GM18520 (cell line): ENCODE data around the gene SKIC2.
"Not testable (repeated sequence)": the region's sequence is repeated elsewhere in the genome, so short reads cannot be mapped to it uniquely, and the experiment has no call there.

ENCODE experiments used
- ATAC-seq: cut with Tn5 transposase; IDR thresholded peaks from one replicate; pipeline ENCODE4 v1.9.1; 2021; ENCODE audit not compliant: unreplicated experiment

SKIC2 gene

DNA sequence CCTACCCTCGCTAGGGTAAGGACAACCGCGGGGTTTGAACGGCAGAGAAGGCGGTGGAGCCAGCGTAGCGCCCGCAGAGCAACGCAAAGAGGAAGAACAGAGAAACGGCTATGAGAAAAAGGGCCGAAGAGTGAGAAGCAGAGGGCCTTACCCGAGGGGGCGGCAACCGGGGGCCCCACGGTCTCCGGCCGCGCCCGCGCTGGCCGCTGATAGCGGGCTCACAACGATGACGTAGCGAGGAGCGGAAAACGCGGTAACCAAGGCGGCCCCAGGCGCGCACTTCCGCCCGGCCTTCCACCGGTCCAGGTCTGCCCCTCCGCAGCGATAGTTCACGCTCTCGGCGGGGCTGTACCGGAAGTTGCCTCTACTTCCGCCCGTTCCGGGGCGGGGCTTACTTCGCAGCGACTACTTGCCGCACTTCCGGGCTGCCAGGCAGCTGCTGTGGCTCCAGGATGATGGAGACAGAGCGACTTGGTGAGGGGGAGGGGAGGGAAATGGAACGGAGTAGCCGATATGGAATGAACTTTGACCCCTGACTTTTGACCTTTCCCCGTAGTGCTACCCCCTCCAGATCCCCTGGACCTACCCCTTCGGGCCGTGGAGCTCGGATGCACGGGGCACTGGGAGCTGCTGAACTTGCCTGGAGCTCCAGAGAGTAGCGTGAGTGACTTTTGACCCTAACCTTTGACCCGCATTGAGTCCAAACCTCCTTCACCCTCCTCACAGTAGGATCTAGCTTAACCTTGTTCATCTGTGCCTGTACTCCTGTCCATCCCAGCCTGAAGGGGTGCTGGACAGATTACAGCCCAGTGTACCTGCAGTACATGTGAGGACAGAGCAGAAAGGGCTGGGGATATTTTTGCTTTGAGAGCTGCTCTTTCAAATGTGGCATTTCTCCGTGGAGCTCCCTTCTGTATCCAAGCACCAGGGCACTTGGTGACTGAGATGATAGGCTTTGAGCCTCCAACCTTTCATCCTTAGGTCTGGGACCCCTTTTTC is at the start of gene SKIC2, which contains the start of gene NELFE:
SKIC2 (plus strand) TSS at position 435 of the 999 bp plus-strand sequence; CDS start at position 453, 18 bp downstream.
NELFE (minus strand) TSS at position 231 of the 999 bp plus-strand sequence. CDS start 525 bp downstream, outside the sequence.
- ATAC-seq: peak; percentile 97

DNA sequence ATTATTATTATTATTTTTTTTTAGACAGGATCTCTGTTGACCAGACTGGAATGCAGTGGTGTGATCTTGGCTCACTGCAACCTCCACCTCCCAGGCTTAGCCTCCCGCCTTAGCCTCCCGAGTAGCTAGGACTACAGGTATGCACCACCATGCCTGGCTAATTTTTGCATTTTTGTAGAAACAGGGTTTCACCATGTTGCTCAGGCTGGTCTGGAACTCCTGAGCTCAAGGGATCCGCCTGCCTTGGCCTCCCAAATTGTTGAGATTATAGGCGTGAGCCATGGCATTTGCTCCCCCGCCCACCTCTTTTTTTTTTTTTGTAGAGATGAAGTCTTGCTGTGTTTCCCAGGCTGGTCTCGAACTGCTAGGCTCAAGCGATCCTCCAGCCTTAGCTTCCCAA is 49.7 kb upstream of the SKIC2 start:
- not testable (repeated sequence) for ATAC-seq

DNA sequence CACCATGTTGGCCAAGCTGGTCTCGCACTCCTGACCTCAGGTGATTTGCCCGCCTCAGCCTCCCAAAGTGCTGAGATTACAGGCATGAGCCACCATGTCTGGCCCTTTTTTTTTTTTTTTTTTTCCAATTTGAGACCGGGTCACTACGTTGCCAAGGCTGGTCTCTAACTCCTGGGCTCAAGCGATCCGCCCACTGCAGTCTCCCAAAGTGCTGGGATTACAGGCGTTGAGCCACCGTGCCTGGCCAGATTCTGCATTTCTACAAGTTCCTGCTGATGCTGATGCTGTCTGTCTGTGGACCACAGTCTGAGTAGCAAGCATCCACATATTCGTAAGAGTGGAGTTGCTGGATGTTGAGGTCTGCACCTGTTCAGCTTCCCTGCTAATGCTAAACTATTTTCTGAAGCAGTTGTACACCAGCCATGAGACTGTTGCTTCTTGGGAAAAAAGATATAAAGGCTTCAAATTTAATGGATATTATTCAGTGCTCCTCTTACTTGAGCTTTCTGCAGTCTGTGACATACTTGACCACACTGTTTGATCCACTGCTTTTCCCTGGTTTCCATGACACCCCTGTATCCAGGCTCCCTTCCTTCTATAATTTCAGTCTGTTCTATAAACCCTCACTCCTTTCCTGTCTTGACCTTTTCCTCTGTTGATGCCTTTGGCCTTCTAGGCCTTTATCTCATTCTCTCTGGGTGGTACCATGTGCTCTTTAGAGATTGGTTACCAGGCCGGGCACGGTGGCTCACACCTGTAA is 47.0 kb upstream of the SKIC2 start:
- ATAC-seq: no peak

- ATAC-seq: no peak
Observed at GRCh38 chr6:31915351-31915750, 43.6 kb upstream of the SKIC2 start.

DNA sequence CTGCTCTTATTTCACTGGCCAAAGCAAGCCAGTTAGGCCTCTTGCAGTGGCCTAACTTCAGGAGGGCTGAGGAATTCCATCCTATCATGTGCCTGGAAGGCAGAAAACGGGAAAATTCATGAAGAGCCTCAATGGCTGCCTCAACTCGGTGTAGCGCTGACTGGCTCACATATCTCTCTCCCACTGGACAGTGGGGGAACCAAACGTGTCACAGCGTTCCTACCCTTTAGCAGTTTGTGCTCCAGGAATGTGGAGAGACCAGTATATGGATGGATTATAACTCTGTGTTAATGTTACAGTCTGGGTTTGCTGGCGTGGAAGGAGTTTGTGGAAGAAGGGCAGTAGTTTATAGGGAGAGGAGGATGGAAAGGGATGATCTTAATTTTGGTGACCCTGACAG is 43.2 kb upstream of the SKIC2 start:
- ATAC-seq: no peak

DNA sequence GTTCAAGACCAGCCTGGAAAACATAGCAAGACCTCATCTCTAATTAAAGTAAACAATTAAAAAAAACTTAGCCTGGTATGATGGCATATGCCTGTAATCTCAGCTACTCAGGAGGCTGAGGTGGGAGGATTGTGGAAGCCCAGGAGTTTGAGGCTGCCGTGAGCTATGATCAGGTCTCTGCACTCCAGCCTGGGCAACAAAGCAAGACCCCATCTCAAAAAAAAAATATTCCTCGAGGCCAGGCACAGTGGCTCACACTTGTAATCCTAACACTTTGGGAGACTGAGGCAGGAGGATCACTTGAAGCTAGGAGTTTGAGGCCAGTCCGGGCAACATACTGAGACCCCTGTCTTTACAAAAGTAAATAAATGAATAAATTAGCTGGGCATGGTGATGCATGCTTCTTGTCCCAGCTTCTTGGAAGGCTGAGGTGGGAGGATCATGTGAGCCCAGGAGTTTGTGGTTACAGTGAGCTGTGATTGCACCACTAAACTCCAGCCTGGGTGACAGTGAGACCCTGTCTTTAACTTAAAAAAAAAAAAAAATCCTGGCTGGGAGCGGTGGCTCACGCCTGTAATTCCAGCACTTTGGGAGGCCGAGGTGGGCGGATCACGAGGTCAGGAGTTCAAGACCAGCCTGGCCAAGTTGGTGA is 40.8 kb upstream of the SKIC2 start:
- ATAC-seq: no peak

DNA sequence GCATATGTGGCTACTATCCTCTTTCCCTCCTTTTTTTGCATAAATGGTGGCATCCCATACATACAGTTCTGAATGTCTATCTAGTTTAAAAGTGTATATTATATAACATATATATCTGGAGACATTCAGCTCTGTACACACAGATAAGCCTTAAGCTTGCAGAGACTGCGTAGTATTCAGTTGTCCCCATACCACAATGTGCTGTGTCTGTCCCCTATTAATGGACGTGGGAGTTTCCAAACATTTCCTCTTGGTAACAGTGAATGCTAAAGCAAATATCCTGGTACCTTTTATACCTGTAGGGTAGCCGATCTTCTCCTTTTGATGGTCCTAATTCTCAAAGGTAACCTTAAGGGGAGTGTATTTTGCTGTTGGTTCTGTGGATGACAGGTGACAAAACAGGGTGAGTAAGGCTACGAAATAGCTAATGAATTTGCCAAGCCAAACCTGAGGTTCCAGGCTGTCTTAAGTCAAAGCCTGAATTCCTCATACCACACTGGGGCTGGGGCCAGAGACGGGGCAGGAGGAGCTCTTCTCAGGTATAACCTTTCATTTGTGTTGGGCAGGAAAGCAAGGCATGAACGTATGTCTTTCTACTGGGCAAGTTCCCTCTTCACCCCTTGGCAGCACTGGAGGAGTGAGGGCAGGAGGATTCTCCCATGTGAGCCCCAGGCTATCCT is 39.2 kb upstream of the SKIC2 start:
- ATAC-seq: no peak

DNA sequence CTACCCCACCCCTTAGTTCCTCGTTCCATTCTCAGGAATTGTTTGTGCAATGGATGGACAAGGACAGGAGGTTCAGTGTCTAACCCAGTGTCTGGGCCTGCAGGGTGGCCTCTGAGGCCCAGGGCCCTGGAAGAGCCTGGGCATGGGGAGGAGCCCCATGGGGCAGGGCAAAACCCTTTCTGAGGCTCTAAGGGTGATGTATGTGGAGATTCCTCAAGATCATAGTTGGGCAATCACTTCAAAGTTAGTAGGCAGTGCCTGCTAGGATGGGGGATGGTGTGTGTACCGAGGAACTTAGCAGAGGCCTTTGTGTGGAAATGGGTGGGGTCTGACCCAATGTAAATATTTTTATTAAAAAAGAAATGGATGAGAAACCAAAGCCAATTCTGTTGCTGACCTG is 38.2 kb upstream of the SKIC2 start:
- no peak for ATAC-seq

- no peak for ATAC-seq
Observed at GRCh38 chr6:31922942-31923341, 36.0 kb upstream of the SKIC2 start.

DNA sequence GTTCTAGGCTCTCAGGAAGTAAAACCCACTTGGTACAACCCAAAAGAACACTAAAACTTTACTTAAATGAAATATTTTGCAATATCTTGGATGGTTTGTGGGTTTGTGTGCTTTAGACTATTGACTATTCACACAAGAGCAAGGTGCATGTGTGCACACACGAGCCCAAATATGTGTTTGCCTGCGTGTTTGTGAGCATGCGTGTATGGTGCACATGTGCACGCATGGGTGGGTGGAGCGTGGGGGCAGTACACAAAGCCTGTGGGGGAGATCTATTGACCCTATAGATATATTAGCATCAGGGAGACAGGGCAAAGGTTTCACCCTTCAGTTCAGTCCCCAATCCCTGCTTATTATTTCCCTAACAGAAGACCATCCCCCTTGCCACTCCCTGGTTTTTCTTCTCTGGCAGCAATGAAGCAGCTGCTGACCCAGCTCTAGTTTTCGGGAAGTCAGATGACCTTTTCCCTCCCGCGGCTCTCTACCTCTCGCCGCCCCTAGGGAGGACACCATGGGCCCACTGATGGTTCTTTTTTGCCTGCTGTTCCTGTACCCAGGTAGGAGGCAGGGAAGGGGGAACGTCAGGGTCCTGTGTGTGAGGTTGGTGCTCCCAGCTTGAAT is 31.6 kb upstream of the SKIC2 start, which contains the start of gene C2:
C2 (plus strand) TSS at position 476 of the 621 bp plus-strand sequence; CDS start at position 512, 36 bp downstream.
- ATAC-seq: no peak

- no peak for ATAC-seq
Observed at GRCh38 chr6:31927863-31928671, 30.9 kb upstream of the SKIC2 start.

DNA sequence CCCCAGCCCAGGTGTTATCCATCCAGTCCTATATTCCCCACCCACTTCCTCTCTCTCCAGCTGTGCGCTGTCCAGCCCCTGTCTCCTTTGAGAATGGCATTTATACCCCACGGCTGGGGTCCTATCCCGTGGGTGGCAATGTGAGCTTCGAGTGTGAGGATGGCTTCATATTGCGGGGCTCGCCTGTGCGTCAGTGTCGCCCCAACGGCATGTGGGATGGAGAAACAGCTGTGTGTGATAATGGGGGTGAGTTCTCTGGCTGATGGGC is 30.4 kb upstream of the SKIC2 start:
- ATAC-seq: no peak

DNA sequence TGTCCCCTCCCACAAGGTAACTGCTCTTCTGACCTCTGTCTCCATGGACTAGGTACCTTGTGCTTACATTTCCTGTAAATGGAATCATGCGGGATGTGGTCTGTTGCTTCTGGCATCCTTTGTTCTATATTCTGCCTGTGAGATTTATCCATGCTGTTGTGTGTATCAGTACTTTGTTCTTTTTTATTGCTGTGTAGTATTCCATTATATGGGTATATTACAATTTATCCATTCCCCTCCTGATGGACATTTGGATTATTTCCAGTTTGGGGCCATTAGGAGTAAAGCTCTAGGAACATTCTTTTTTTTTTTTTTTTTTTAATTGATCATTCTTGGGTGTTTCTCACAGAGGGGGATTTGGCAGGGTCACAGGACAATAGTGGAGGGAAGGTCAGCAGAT is 28.0 kb upstream of the SKIC2 start:
- ATAC-seq: no peak

DNA sequence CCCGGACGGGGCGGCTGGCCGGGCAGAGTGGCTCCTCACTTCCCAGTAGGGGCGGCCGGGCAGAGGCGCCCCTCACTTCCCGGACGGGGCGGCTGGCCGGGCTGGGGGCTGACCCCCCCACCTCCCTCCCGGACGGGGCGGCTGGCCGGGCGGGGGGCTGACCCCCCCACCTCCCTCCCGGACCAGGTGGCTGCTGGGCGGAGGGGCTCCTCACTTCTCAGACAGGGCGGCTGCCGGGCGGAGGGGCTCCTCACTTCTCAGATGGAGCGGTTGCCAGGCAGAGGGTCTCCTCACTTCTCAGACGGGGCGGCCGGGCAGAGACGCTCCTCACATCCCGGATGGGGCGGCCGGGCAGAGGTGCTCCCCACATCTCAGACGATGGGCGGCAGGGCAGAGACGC is 26.8 kb upstream of the SKIC2 start:
- not testable (repeated sequence) for ATAC-seq

DNA sequence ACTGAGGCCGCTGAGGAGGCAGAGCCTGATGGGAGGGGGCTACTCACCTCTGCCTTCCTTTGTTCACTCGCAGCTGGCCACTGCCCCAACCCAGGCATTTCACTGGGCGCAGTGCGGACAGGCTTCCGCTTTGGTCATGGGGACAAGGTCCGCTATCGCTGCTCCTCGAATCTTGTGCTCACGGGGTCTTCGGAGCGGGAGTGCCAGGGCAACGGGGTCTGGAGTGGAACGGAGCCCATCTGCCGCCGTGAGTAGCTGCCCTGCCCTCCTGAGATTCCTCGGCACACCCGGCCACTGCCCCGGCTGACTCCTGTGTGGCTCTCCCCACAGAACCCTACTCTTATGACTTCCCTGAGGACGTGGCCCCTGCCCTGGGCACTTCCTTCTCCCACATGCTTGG is 25.4 kb upstream of the SKIC2 start:
- no peak for ATAC-seq

DNA sequence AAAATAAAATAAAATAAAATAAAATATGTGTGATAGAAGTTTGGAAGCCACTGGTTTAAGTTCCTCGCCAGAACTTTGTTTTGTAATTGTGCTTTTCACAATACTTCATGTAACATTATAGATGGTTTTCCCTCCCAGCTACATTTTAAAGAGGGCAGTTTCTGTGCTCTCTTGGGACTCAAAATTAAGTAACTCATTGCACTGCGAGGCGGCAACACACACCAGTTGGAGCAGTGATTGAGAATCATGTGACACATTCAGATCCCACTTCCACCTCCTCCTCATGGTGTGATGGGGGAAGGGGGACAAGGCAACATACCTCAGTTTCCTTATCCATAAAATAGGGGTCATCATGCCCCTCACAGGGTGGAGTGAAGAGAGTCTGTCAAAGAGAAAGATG is 24.0 kb upstream of the SKIC2 start:
- ATAC-seq: no peak

DNA sequence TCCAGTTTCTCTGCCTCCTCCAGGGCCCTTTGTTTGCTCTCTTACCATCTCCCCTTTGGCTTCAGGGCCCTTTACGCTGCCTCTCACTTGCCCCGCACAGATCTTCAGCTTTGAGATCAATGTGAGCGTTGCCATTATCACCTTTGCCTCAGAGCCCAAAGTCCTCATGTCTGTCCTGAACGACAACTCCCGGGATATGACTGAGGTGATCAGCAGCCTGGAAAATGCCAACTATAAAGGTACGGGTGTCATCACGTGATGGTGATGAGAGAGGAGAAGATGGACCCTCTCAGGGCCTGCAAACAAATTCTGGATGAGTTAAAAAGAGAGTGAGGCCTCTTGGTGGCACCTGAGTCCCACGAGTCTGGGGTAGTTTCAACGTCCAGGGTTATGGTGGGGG is 23.2 kb upstream of the SKIC2 start:
- ATAC-seq: no peak

GRCh38 chr6:31940256-31940664 is 18.7 kb upstream of the SKIC2 start:
- ATAC-seq: no peak

- no peak for ATAC-seq
Observed at GRCh38 chr6:31943742-31944141, 15.2 kb upstream of the SKIC2 start.

DNA sequence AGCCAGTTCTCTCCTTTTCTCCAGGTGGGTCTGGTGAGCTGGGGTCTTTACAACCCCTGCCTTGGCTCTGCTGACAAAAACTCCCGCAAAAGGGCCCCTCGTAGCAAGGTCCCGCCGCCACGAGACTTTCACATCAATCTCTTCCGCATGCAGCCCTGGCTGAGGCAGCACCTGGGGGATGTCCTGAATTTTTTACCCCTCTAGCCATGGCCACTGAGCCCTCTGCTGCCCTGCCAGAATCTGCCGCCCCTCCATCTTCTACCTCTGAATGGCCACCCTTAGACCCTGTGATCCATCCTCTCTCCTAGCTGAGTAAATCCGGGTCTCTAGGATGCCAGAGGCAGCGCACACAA is 13.8 kb upstream of the SKIC2 start:
- ATAC-seq: no peak
